Measurements from ENCODE around the gene SEC11A.
A peak's percentile ranks its signal among the peaks of the same experiment; 100 is the strongest.
"Not testable (repeated sequence)": the region's sequence is repeated elsewhere in the genome, so short reads cannot be mapped to it uniquely, and the experiment has no call there.

SEC11A gene

GRCh38 chr15:84669726-84670125, 46.2 kb downstream of the SEC11A start:
- no peak for DNase-seq

- DNase-seq: no peak
Measured at GRCh38 chr15:84668221-84668982, 47.5 kb downstream of the SEC11A start.

GRCh38 chr15:84666373-84666772, 49.6 kb downstream of the SEC11A start:
- no peak for DNase-seq

GRCh38 chr15:84661001-84661400, 54.9 kb downstream of the SEC11A start:
- no peak for DNase-seq

GRCh38 chr15:84659904-84660781, 55.8 kb downstream of the SEC11A start:
- DNase-seq: no peak

- no peak for DNase-seq
Measured at GRCh38 chr15:84658788-84659411, 57.0 kb downstream of the SEC11A start.

GRCh38 chr15:84658080-84658787, 57.7 kb downstream of the SEC11A start, which contains the start of gene NMB:
Gene NMB, minus strand, starts transcription at chr15:84658199. Its CDS starts 47 bp downstream, at chr15:84658152.
- DNase-seq: peak; percentile 65 to 68

- no peak for DNase-seq
Measured at GRCh38 chr15:84657748-84658079, 58.2 kb downstream of the SEC11A start.

- DNase-seq: no peak
Measured at GRCh38 chr15:84656972-84657371, 59.0 kb downstream of the SEC11A start.

- peak; percentile 8 to 28 for DNase-seq
Measured at GRCh38 chr15:84654689-84655453, 61.1 kb downstream of the SEC11A start.

GRCh38 chr15:84653910-84654688, 61.8 kb downstream of the SEC11A start, which contains the start of gene WDR73:
Gene WDR73, minus strand, starts transcription at chr15:84654283. Its CDS starts 9 bp downstream, at chr15:84654274.
- DNase-seq: peak; percentile 65 to 86

GRCh38 chr15:84653584-84653909, 62.4 kb downstream of the SEC11A start:
- no peak for DNase-seq

GRCh38 chr15:84649706-84650105, 66.2 kb downstream of the SEC11A start:
- DNase-seq: no peak

GRCh38 chr15:84648539-84648938, 67.4 kb downstream of the SEC11A start:
- DNase-seq: no peak

GRCh38 chr15:84647726-84648125, 68.2 kb downstream of the SEC11A start:
- DNase-seq: no peak

- DNase-seq: no peak
Measured at GRCh38 chr15:84645997-84646396, 69.9 kb downstream of the SEC11A start.

- no peak for DNase-seq
Measured at GRCh38 chr15:84645496-84645895, 70.4 kb downstream of the SEC11A start.

- no peak for DNase-seq
Measured at GRCh38 chr15:84643838-84644237, 72.1 kb downstream of the SEC11A start.

- DNase-seq: not testable (repeated sequence)
Measured at GRCh38 chr15:84642640-84643039, 73.3 kb downstream of the SEC11A start.

GRCh38 chr15:84641871-84642270, 74.1 kb downstream of the SEC11A start:
- not testable (repeated sequence) for DNase-seq

- DNase-seq: no peak
Measured at GRCh38 chr15:84638103-84638502, 77.8 kb downstream of the SEC11A start.
